ENCODE data around the gene ARL17A.
A peak's percentile ranks its signal among the peaks of the same experiment; 100 is the strongest.
"Not testable (repeated sequence)": the region's sequence is repeated elsewhere in the genome, so short reads cannot be mapped to it uniquely, and the experiment has no call there.

ARL17A gene

DNA sequence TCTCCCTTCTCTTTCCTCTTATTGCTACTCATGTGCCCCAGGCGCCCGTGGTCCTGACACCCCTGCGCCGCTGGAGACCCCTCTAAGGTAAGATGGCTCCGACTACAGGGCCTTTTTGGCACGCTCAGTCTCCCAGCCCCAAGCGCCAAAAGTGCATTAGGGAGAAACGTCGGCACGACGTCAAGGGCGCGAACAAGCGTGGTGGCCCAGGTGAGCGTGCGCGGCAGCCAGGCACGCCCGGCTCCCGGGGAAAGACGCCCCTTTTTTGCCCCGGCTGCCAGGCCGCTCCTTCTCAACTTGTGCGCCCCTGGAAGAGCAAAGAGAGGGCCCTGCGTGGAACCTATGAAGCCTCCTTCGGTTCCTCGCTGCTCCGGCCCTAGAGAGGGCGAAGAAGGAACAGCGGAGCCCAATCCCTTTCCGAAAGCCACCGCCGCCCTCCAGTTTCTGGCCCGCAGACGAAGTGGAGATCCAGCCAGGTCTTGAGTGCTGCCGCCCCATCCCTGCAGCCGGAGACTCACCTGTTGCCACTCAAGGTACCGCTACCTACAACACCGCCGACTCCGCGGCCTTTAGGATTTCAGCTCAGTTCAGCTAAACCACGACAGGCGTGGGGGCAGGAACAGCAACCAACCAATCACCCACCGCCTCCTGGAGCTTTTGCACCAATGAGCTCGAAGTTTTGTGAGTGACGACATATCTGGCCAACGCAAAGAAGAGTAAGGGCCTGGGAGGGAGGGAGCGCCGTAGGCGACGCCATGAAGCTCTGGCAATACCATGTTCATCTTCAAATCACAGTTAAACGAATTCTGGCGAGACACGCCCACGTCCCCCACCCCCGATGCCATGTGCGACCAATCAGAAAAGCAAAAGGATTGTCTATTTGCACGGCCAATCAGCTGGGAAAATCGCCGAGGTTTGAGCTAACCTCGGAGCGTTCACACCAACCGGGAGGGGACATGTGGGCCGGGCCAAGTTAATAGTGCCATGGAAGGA is at the start of gene ARL17A:
Gene ARL17A, minus strand, starts transcription at position 609 of the 993 bp plus-strand sequence. CDS start 3,369 bp downstream, outside the sequence.
- peak; percentile 60 for DNase-seq (ENCODE audit: low read depth)

GRCh38 chr17:46628753-46629436 is 49.4 kb upstream of the ARL17A start:
- DNase-seq (ENCODE audit: low read depth): not testable (repeated sequence)

DNA sequence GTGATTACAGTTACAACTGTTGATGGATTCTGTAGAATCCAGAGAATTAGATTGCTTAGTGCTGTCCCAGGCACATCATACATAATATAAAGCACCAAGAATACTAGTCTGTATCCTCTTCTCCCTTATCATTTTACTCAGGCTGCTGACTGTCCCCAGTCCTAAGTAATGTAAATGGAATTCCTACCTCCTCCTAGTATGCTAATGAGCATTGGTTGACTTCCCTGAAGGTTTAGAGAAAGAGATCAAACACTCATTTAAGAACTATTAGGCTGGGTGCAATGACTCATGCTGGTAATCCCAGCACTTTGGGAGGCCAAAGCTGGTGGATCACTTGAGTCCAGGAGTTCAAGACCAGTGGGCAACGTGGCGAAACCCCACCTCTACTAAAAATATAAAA is 48.0 kb upstream of the ARL17A start:
- not testable (repeated sequence) for DNase-seq (ENCODE audit: low read depth)

DNA sequence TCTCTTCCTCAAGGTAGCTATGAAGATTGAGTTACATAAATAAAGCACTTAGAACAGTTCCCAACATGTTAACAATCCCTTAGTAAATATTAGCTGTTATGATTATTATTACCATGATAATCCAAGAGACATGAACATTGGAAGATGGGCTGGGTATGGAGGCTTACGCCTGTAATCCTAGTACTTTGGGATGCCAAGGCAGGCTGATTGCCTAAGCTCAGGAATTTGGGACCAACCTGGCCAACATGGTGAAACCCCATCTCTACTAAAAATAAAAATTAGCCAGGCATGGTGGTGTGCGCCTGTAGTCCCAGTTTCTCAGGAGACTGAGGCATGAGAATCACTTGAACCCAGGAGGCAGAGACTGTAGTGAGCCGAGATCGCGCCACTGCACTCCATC is 45.2 kb upstream of the ARL17A start:
- DNase-seq (ENCODE audit: low read depth): not testable (repeated sequence)

- not testable (repeated sequence) for DNase-seq (ENCODE audit: low read depth)
These were observed 44.3 kb upstream of the ARL17A start for GRCh38 chr17:46623790-46624189.

DNA sequence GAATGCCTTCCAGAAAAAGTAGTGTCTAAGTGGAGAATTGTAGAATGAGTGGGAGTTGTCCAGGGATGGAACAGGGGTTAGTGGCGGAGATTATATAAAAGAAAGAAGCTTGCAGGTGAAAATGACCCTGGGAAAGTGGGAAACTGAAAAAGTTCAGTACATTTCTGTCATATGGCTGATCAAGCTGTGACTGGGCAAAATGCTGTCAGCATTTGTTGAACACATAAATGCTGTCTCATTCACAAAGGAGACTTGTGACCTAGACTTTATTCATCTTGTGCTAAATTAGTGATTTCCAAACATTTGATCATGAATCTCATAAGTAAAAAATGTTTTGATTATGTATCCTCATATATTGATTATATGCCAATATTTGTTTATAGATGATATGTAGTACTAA is 39.5 kb upstream of the ARL17A start:
- not testable (repeated sequence) for DNase-seq (ENCODE audit: low read depth)

GRCh38 chr17:46617121-46617520 is 37.6 kb upstream of the ARL17A start:
- DNase-seq (ENCODE audit: low read depth): not testable (repeated sequence)

- not testable (repeated sequence) for DNase-seq (ENCODE audit: low read depth)
These were observed 34.4 kb upstream of the ARL17A start for GRCh38 chr17:46613876-46614275.

DNA sequence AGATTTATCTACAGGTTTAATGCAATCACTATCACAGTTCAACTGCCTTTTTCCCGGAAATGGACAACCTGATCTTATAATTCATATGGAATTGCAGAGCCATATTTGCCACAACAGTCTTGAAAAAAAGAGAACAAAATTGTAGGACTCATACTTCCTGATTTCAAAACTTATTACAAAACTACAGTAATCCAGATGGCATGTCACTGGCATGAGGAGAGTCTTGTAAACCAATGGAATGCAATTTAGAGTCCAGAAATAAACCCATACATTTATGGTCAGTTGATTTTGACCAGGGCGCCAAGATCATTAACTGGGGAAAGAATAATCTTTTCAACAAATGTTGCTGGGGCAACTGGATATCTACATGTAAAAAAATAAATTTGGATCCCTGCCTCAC is 31.8 kb upstream of the ARL17A start:
- DNase-seq (ENCODE audit: low read depth): not testable (repeated sequence)

GRCh38 chr17:46603125-46603524 is 23.6 kb upstream of the ARL17A start:
- DNase-seq (ENCODE audit: low read depth): not testable (repeated sequence)

DNA sequence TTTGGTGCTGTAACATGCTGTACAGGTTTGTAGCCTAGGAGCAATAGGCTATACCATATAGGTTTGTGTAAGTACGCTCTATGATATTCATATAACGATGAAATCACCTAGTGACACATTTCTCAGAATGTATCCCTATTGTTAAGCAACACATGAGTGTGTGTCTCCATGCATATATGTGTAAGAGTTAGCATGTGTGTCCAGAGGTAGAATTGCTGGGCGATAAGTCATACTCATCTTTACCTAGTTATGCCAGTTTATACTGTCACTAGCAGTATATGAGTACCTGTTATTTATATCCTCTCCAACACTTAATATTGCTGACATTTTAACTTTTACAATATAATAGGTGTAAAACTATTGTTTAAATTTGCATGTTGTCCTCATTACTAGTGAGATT is 21.3 kb upstream of the ARL17A start:
- DNase-seq (ENCODE audit: low read depth): not testable (repeated sequence)

GRCh38 chr17:46598344-46598931 is 18.9 kb upstream of the ARL17A start:
- DNase-seq (ENCODE audit: low read depth): not testable (repeated sequence)

GRCh38 chr17:46591332-46591731 is 11.8 kb upstream of the ARL17A start:
- not testable (repeated sequence) for DNase-seq (ENCODE audit: low read depth)

- DNase-seq (ENCODE audit: low read depth): not testable (repeated sequence)
These were observed 11.0 kb upstream of the ARL17A start, which contains the start of gene NSF for GRCh38 chr17:46590157-46591146. TSS of gene NSF (plus strand) at chr17:46590669. CDS start at chr17:46590776, 107 bp downstream.

DNA sequence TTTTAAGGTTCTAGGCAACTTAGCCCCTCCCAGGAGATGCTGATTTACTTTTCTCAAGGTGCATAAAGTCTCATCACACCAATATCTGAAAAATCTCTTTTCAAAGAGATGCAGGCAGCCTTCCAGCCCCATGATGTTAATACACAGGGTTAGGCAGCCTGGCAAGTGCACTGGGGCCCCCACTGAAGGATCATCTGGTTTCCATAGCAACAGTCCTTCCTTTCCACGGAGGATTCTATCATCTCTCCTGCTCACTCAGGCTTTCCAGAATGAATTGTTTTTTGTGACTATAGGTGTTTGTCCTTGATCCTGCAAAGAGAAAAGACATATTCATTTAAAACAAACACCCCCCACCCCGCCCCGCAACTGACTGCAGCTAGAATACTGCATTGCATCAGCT is 6.0 kb upstream of the ARL17A start:
- DNase-seq (ENCODE audit: low read depth): not testable (repeated sequence)

DNA sequence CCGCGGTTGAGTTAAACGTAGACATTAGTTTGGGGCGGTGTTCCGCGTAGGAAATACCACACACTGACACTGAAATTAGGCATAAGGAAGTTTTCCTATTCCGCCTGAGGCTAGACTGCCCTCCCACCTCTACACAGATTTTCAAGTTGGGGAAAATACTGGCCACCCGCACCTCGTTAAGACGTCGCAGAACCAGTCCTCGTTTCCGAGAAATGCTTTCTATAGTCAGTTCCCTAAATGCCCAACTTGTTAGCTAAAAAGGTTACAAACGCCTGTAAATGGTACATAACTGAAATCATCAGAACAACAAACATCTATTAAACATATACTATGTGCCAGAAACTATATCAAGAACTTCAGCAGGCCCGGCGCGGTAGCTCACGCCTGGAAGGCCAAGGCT is 591 bp upstream of the ARL17A start:
- not testable (repeated sequence) for DNase-seq (ENCODE audit: low read depth)

- DNase-seq (ENCODE audit: low read depth): not testable (repeated sequence)
These were observed 7.7 kb downstream of the ARL17A start for GRCh38 chr17:46571796-46572195.

GRCh38 chr17:46566980-46567379 is 12.5 kb downstream of the ARL17A start:
- DNase-seq (ENCODE audit: low read depth): not testable (repeated sequence)

GRCh38 chr17:46566284-46566683 is 13.2 kb downstream of the ARL17A start:
- DNase-seq (ENCODE audit: low read depth): not testable (repeated sequence)

- not testable (repeated sequence) for DNase-seq (ENCODE audit: low read depth)
These were observed 19.4 kb downstream of the ARL17A start for GRCh38 chr17:46560048-46560447.

DNA sequence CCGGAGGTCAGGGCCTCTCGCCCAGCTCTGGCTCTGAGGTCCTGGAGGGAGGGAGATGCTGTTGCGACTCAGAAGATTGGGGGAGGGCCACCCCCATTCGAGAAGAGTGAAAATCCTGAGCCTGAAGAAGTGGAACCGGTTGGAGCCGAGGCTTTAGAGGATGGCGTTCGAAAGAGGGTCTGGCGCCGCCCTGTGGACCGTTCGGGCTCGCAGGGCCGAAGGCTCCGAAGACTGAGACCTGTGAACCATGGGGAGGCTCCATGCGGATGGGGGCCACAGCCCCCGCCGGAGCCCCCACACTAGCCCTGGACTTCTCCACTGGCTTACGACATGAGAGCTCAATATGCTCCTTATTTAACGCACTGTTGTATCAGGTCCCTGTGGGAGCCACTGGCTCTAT is 20.3 kb downstream of the ARL17A start:
- DNase-seq (ENCODE audit: low read depth): not testable (repeated sequence)
